OCI-LY7 (cell line): ENCODE data around the gene GPR137B.

Source experiments
- CTCF ChIP-seq: fragments of 200-600 bp; sonication (generic); conservative IDR thresholded peaks from 2 replicates; pipeline ENCODE4 v1.5.1; 2014; ENCODE audit warnings: mild to moderate bottlenecking, antibody characterized with exemption, low read length, moderate library complexity, mixed read lengths
- EZH2phosphoT487 ChIP-seq: fragments of 200-600 bp; sonication (generic); IDR thresholded peaks from 2 replicates; pipeline ENCODE4 v1.6.1; 2018; ENCODE audit warnings: low read depth, borderline replicate concordance, mild to moderate bottlenecking, mixed run types, antibody characterized with exemption, low read length, moderate library complexity, mixed read lengths

- TF ChIP-seq CTCF: no peak
- TF ChIP-seq EZH2phosphoT487: no peak
Measured at GRCh38 chr1:236123563-236123962, 18.8 kb upstream of the GPR137B start.
